Progenitor cell of endocrine pancreas (in vitro differentiated cells): ENCODE measurements around the gene PLAAT3. TPM values are rescaled to one million over a fixed set of nuclear protein-coding genes. Genes with fewer than 3 reads are reported as not detected.
"Not testable (repeated sequence)": the region's sequence is repeated elsewhere in the genome, so short reads cannot be mapped to it uniquely, and the experiment has no call there.

Experiments used
- DNase-seq: peaks from one replicate; pipeline ENCODE4 v3.0.0; 2021; ENCODE audit warnings: low spot score; ENCODE audit not compliant: unreplicated experiment
- H3K27ac Mint-ChIP-seq: 2 replicates; pipeline ENCODE4 v1.8.0; 2021; ENCODE audit warnings: mild to moderate bottlenecking, moderate library complexity, mixed read lengths
- H3K27me3 Mint-ChIP-seq: 2 replicates; pipeline ENCODE4 v1.8.0; 2021; ENCODE audit warnings: mixed read lengths
- H3K36me3 Mint-ChIP-seq: 2 replicates; pipeline ENCODE4 v1.8.0; 2022; ENCODE audit warnings: mixed read lengths; ENCODE audit not compliant: insufficient read depth
- H3K4me1 Mint-ChIP-seq: 2 replicates; pipeline ENCODE4 v1.8.0; 2021; ENCODE audit warnings: low read depth, mixed read lengths
- H3K4me3 Mint-ChIP-seq: 2 replicates; pipeline ENCODE4 v1.8.0; 2021; ENCODE audit warnings: low read depth, mild to moderate bottlenecking, moderate library complexity, mixed read lengths
- H3K9me3 Mint-ChIP-seq: 2 replicates; pipeline ENCODE4 v1.8.0; 2021; ENCODE audit warnings: low read depth, mixed read lengths
- CTCF ChIP-seq: fragments of 200-600 bp; sonication (generic); IDR thresholded peaks from one replicate; pipeline ENCODE4 v1.5.0; 2021; ENCODE audit warnings: antibody characterized with exemption, mild to moderate bottlenecking; ENCODE audit not compliant: unreplicated experiment
- total RNA-seq: library from RNA; stranded (reverse); gene quantifications from 2 replicates; pipeline ENCODE4 v1.2.1, GENCODE V29; 2021

The PLAAT3 gene
- total RNA-seq, 1 donor from 2014 or later, result 46.3 TPM

GRCh38 chr11:63623513-63624140 is 9.4 kb upstream of the PLAAT3 start:
- H3K9me3 Mint-ChIP-seq, result no peaks in the 10 kb centered on the region
- no peak for DNase-seq
- TF ChIP-seq CTCF, result no peak
- no peak overlapping the region for H3K4me3 Mint-ChIP-seq
- H3K27me3 Mint-ChIP-seq, result no peaks in the 10 kb centered on the region
- H3K27ac Mint-ChIP-seq, result peak overlapping the region; percentile 2
- peaks cover 39% of the 10 kb centered on the region for H3K4me1 Mint-ChIP-seq
- H3K36me3 Mint-ChIP-seq, result no peaks in the 10 kb centered on the region

- DNase-seq, result no peak
- Mint-ChIP-seq H3K4me1 (peaks cover 38% of the 10 kb centered on the region), H3K36me3 (no peaks in the 10 kb centered on the region), H3K27me3 (no peaks in the 10 kb centered on the region), H3K27ac (peak overlapping the region; percentile 52), H3K9me3 (no peaks in the 10 kb centered on the region), H3K4me3 (no peak overlapping the region)
- TF ChIP-seq CTCF, result no peak
Measured at GRCh38 chr11:63622323-63622722, 8.1 kb upstream of the PLAAT3 start.

GRCh38 chr11:63621071-63621470 is 6.8 kb upstream of the PLAAT3 start:
- TF ChIP-seq CTCF, result no peak
- peaks cover 30% of the 10 kb centered on the region for H3K4me1 Mint-ChIP-seq
- H3K36me3 Mint-ChIP-seq, result no peaks in the 10 kb centered on the region
- H3K4me3 Mint-ChIP-seq, result no peak overlapping the region
- H3K9me3 Mint-ChIP-seq, result no peaks in the 10 kb centered on the region
- H3K27ac Mint-ChIP-seq, result no peak overlapping the region
- no peaks in the 10 kb centered on the region for H3K27me3 Mint-ChIP-seq
- no peak for DNase-seq

- no peaks in the 10 kb centered on the region for H3K36me3 Mint-ChIP-seq
- no peaks in the 10 kb centered on the region for H3K27me3 Mint-ChIP-seq
- H3K27ac Mint-ChIP-seq, result peak overlapping the region; percentile 42
- TF ChIP-seq CTCF, result no peak
- no peaks in the 10 kb centered on the region for H3K9me3 Mint-ChIP-seq
- H3K4me1 Mint-ChIP-seq, result peaks cover 30% of the 10 kb centered on the region
- H3K4me3 Mint-ChIP-seq, result no peak overlapping the region
- DNase-seq, result no peak
Measured at GRCh38 chr11:63619967-63620366, 5.7 kb upstream of the PLAAT3 start.

- not testable (repeated sequence) for H3K4me3 Mint-ChIP-seq, H3K9me3 Mint-ChIP-seq, H3K27ac Mint-ChIP-seq, DNase-seq, H3K36me3 Mint-ChIP-seq, H3K27me3 Mint-ChIP-seq
- peaks cover 25% of the 10 kb centered on the region for H3K4me1 Mint-ChIP-seq
Measured at GRCh38 chr11:63617686-63618085, 3.5 kb upstream of the PLAAT3 start.

- H3K27ac Mint-ChIP-seq, result no peak overlapping the region
- TF ChIP-seq CTCF, result no peak
- H3K4me1 Mint-ChIP-seq, result peaks cover 20% of the 10 kb centered on the region
- no peaks in the 10 kb centered on the region for H3K9me3 Mint-ChIP-seq
- no peaks in the 10 kb centered on the region for H3K27me3 Mint-ChIP-seq
- DNase-seq, result no peak
- H3K4me3 Mint-ChIP-seq, result no peak overlapping the region
- no peaks in the 10 kb centered on the region for H3K36me3 Mint-ChIP-seq
Measured at GRCh38 chr11:63616953-63617352, 2.7 kb upstream of the PLAAT3 start.
